ENCODE data around the gene SERTAD1.
A peak's percentile ranks its signal among the peaks of the same experiment; 100 is the strongest.
"Not testable (repeated sequence)": the region's sequence is repeated elsewhere in the genome, so short reads cannot be mapped to it uniquely, and the experiment has no call there.

The SERTAD1 gene

GRCh38 chr19:40430242-40430641 is 4.5 kb upstream of the SERTAD1 start:
- H3K36me3 ChIP-seq (ENCODE audit: control insufficient read depth, insufficient read depth, low read length); H3K9me3 ChIP-seq (ENCODE audit: control insufficient read depth, insufficient read depth, low read length); H3K27me3 ChIP-seq (ENCODE audit: control insufficient read depth, insufficient read depth, low read length); H3K9ac ChIP-seq (ENCODE audit: low read depth, low read length); H3K4me1 ChIP-seq (ENCODE audit: control insufficient read depth, insufficient read depth, low read length); H3K4me3 ChIP-seq (ENCODE audit: low read depth, low read length): not testable (repeated sequence)

DNA sequence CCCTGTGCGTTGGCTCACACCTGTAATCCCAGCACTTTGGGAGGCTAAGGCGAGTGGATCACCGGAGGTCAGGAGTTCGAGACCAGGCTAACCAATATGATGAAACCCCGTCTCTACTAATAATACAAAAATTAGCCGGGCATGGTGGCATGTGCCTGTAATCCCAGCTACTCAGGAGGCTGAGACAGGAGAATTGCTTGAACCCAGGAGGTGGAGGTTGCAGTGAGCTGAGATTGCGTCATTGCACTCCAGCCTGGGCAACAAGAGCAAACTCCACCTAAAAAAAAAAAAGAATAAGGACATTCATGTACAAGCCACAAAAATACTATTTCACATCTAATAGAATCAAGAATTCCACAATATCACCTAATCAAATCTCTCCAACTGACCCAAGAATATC is 2.4 kb upstream of the SERTAD1 start:
- H3K9ac ChIP-seq (ENCODE audit: low read depth, low read length); H3K36me3 ChIP-seq (ENCODE audit: control insufficient read depth, insufficient read depth, low read length); H3K9me3 ChIP-seq (ENCODE audit: control insufficient read depth, insufficient read depth, low read length); H3K4me1 ChIP-seq (ENCODE audit: control insufficient read depth, insufficient read depth, low read length); H3K27me3 ChIP-seq (ENCODE audit: control insufficient read depth, insufficient read depth, low read length); H3K4me3 ChIP-seq (ENCODE audit: low read depth, low read length): not testable (repeated sequence)

- no peaks in the 10 kb centered on the region for H3K9me3 ChIP-seq (ENCODE audit: control insufficient read depth, insufficient read depth, low read length)
- H3K4me3 ChIP-seq (ENCODE audit: low read depth, low read length), result peak overlapping the region; percentile 76
- H3K9ac ChIP-seq (ENCODE audit: low read depth, low read length), result peak overlapping the region; percentile 71
- H3K27me3 ChIP-seq (ENCODE audit: control insufficient read depth, insufficient read depth, low read length), result no peaks in the 10 kb centered on the region
- H3K36me3 ChIP-seq (ENCODE audit: control insufficient read depth, insufficient read depth, low read length), result peaks cover 4% of the 10 kb centered on the region
- peaks cover 3% of the 10 kb centered on the region for H3K4me1 ChIP-seq (ENCODE audit: control insufficient read depth, insufficient read depth, low read length)
Observed at GRCh38 chr19:40424637-40425449, 949 bp downstream of the SERTAD1 start.

GRCh38 chr19:40423938-40424337 is 1.9 kb downstream of the SERTAD1 start:
- Histone ChIP-seq H3K27me3 (ENCODE audit: control insufficient read depth, insufficient read depth, low read length) (no peaks in the 10 kb centered on the region), H3K36me3 (ENCODE audit: control insufficient read depth, insufficient read depth, low read length) (peaks cover 4% of the 10 kb centered on the region), H3K4me1 (ENCODE audit: control insufficient read depth, insufficient read depth, low read length) (peaks cover 3% of the 10 kb centered on the region), H3K9me3 (ENCODE audit: control insufficient read depth, insufficient read depth, low read length) (no peaks in the 10 kb centered on the region), H3K4me3 (ENCODE audit: low read depth, low read length) (no peak overlapping the region), H3K9ac (ENCODE audit: low read depth, low read length) (no peak overlapping the region)

- Histone ChIP-seq H3K4me3 (ENCODE audit: low read depth, low read length) (no peak overlapping the region), H3K9me3 (ENCODE audit: control insufficient read depth, insufficient read depth, low read length) (no peaks in the 10 kb centered on the region), H3K36me3 (ENCODE audit: control insufficient read depth, insufficient read depth, low read length) (peaks cover 4% of the 10 kb centered on the region), H3K4me1 (ENCODE audit: control insufficient read depth, insufficient read depth, low read length) (peaks cover 3% of the 10 kb centered on the region), H3K9ac (ENCODE audit: low read depth, low read length) (no peak overlapping the region), H3K27me3 (ENCODE audit: control insufficient read depth, insufficient read depth, low read length) (no peaks in the 10 kb centered on the region)
Observed at GRCh38 chr19:40422748-40423566, 2.8 kb downstream of the SERTAD1 start.

DNA sequence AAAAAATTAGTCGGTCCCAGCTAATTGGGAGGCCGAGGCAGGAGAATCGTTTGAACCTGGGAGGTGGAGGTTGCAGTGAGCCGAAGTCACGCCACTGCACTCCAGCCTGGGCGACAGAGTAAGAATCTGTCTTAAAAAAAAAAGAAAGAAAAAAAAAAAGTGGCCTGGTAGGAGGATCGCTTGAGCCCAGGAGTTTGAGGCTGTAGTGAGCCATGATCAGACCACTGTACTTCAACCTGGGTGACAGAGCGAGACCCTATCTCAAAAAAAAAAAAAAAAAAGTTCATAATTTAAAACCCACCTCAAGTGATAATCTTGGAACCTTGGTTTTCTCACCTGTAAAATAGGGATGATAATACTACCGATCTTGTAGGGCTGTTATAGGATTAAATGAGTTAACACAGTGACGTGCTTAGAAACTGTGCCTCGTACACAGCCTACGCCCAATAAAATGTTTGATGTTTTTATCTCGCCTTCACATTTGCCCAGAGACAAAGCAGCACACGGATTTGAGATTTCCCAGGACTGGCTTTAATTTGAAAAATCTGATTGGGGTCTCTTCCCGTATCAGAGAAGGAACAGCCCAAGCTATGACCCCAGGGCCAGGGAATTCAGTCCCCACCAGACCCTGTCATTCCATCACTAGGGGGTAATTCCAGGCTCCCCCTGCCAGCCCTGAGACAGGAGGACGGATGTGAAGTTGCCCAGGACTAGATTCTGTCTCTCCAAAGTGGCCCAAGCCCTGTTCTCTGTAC is 3.6 kb downstream of the SERTAD1 start:
- Histone ChIP-seq H3K4me3 (ENCODE audit: low read depth, low read length) (no peak overlapping the region), H3K9me3 (ENCODE audit: control insufficient read depth, insufficient read depth, low read length) (no peaks in the 10 kb centered on the region), H3K36me3 (ENCODE audit: control insufficient read depth, insufficient read depth, low read length) (peaks cover 4% of the 10 kb centered on the region), H3K27me3 (ENCODE audit: control insufficient read depth, insufficient read depth, low read length) (no peaks in the 10 kb centered on the region), H3K4me1 (ENCODE audit: control insufficient read depth, insufficient read depth, low read length) (peaks cover 3% of the 10 kb centered on the region), H3K9ac (ENCODE audit: low read depth, low read length) (no peak overlapping the region)

- Histone ChIP-seq H3K9me3 (ENCODE audit: control insufficient read depth, insufficient read depth, low read length) (no peaks in the 10 kb centered on the region), H3K4me1 (ENCODE audit: control insufficient read depth, insufficient read depth, low read length) (peaks cover 3% of the 10 kb centered on the region), H3K9ac (ENCODE audit: low read depth, low read length) (peak overlapping the region; percentile 70), H3K27me3 (ENCODE audit: control insufficient read depth, insufficient read depth, low read length) (no peaks in the 10 kb centered on the region), H3K4me3 (ENCODE audit: low read depth, low read length) (peak overlapping the region; percentile 81), H3K36me3 (ENCODE audit: control insufficient read depth, insufficient read depth, low read length) (peaks cover 4% of the 10 kb centered on the region)
Observed at GRCh38 chr19:40420766-40421765, 4.7 kb downstream of the SERTAD1 start.

DNA sequence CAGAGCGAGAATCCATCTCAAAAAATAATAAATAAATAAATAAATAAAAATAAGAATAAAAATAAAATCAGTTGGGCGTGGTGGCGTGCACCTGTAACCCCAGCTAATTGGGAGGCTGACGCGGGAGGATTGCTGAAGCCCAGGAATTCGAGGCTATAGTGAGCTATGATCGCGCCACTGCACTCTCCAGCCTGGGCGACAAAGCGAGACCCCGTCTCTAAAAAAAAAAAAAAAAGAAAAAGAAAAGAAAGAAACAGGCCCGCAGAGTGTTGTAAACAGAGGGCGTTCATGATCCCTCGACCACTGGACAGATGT is 5.4 kb downstream of the SERTAD1 start:
- Histone ChIP-seq H3K4me1 (ENCODE audit: control insufficient read depth, insufficient read depth, low read length) (peaks cover 3% of the 10 kb centered on the region), H3K27me3 (ENCODE audit: control insufficient read depth, insufficient read depth, low read length) (no peaks in the 10 kb centered on the region), H3K9ac (ENCODE audit: low read depth, low read length) (peak overlapping the region; percentile 70), H3K9me3 (ENCODE audit: control insufficient read depth, insufficient read depth, low read length) (no peaks in the 10 kb centered on the region), H3K36me3 (ENCODE audit: control insufficient read depth, insufficient read depth, low read length) (peaks cover 4% of the 10 kb centered on the region), H3K4me3 (ENCODE audit: low read depth, low read length) (peak overlapping the region; percentile 81)

DNA sequence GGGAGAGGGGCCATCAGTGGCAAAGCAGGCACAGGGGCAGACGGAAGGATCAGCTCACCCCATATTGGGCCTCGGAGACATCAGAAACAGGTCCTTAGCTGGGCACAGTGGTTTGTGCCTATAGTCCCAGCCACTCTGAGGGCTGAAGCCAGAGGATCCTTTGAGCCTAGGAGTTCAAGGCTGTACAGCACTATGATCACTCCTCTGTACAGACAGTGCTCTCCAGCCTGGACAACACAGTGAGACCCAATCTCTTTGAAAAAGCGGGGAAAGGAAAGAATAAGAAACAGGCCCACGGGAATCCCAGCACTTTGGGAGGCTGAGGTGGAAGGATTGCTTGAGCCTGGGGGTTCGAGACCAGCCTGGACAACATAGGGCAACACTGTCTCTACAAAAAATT is 6.0 kb downstream of the SERTAD1 start:
- Histone ChIP-seq H3K9ac (ENCODE audit: low read depth, low read length) (no peak overlapping the region), H3K9me3 (ENCODE audit: control insufficient read depth, insufficient read depth, low read length) (no peaks in the 10 kb centered on the region), H3K36me3 (ENCODE audit: control insufficient read depth, insufficient read depth, low read length) (peaks cover 4% of the 10 kb centered on the region), H3K27me3 (ENCODE audit: control insufficient read depth, insufficient read depth, low read length) (no peaks in the 10 kb centered on the region), H3K4me3 (ENCODE audit: low read depth, low read length) (no peak overlapping the region), H3K4me1 (ENCODE audit: control insufficient read depth, insufficient read depth, low read length) (peaks cover 3% of the 10 kb centered on the region)

DNA sequence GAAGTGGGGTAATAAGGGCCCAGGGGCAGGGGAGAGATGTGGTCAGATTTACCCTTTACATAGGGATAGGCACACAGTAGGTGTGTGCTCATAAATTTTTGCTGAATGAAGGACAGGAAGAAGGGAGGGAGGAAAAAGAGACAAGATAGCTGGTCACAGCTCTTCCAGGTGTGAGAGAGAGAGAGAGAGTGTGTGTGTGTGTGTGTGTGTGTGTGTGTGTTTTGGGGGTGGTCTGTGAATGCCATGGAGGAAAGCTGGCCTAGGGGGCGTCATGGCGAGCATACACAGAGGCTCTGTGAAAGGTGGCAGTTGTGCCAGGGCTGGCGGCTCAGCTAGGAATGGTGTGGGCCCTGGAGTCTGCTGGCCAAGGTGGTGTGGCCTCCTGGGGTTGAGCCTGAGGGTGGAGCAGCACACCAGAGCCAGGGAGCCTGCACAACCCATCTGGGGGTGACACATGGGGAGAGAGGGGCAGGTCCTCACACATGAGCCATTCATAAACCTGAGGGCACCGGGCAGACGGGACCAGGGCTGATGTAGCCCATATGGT is 6.7 kb downstream of the SERTAD1 start:
- Histone ChIP-seq H3K27me3 (ENCODE audit: control insufficient read depth, insufficient read depth, low read length) (no peaks in the 10 kb centered on the region), H3K4me1 (ENCODE audit: control insufficient read depth, insufficient read depth, low read length) (peaks cover 3% of the 10 kb centered on the region), H3K4me3 (ENCODE audit: low read depth, low read length) (no peak overlapping the region), H3K9ac (ENCODE audit: low read depth, low read length) (no peak overlapping the region), H3K36me3 (ENCODE audit: control insufficient read depth, insufficient read depth, low read length) (peaks cover 4% of the 10 kb centered on the region), H3K9me3 (ENCODE audit: control insufficient read depth, insufficient read depth, low read length) (no peaks in the 10 kb centered on the region)

- no peak overlapping the region for H3K9ac ChIP-seq (ENCODE audit: low read depth, low read length)
- H3K9me3 ChIP-seq (ENCODE audit: control insufficient read depth, insufficient read depth, low read length), result no peaks in the 10 kb centered on the region
- H3K36me3 ChIP-seq (ENCODE audit: control insufficient read depth, insufficient read depth, low read length), result peaks cover 4% of the 10 kb centered on the region
- H3K4me3 ChIP-seq (ENCODE audit: low read depth, low read length), result no peak overlapping the region
- no peaks in the 10 kb centered on the region for H3K27me3 ChIP-seq (ENCODE audit: control insufficient read depth, insufficient read depth, low read length)
- H3K4me1 ChIP-seq (ENCODE audit: control insufficient read depth, insufficient read depth, low read length), result peaks cover 3% of the 10 kb centered on the region
Observed at GRCh38 chr19:40418040-40418439, 7.8 kb downstream of the SERTAD1 start.
